ENCODE data around the gene KCNIP3.
"Not testable (repeated sequence)": the region's sequence is repeated elsewhere in the genome, so short reads cannot be mapped to it uniquely, and the experiment has no call there.

GRCh38 chr2:95434507-95435076 is 137.4 kb downstream of the KCNIP3 start:
- TF ChIP-seq EZH2 (IDR thresholded peaks at IDR 0.05; ENCODE audit: low read depth); CTCF (conservative IDR thresholded peaks at IDR 0.05): not testable (repeated sequence)
